GM21825 (cell line): ENCODE data around the gene GJC2.

Source experiments
- ATAC-seq: cut with Tn5 transposase; IDR thresholded peaks from one replicate; pipeline ENCODE4 v1.9.1; 2021; ENCODE audit warnings: mild to moderate bottlenecking, moderate library complexity; ENCODE audit not compliant: unreplicated experiment

The GJC2 gene

GRCh38 chr1:228156515-228156881 is 6.8 kb downstream of the GJC2 start:
- ATAC-seq: no peak

GRCh38 chr1:228156941-228157728 is 7.4 kb downstream of the GJC2 start:
- ATAC-seq: no peak

- ATAC-seq: no peak
Measured at GRCh38 chr1:228157729-228158126, 8.0 kb downstream of the GJC2 start.

- no peak for ATAC-seq
Measured at GRCh38 chr1:228158151-228159007, 8.6 kb downstream of the GJC2 start.

GRCh38 chr1:228159008-228159665 is 9.4 kb downstream of the GJC2 start:
- ATAC-seq: no peak

- ATAC-seq: no peak
Measured at GRCh38 chr1:228160201-228160761, 10.6 kb downstream of the GJC2 start.

- no peak for ATAC-seq
Measured at GRCh38 chr1:228161362-228161761, 11.6 kb downstream of the GJC2 start.

- ATAC-seq: no peak
Measured at GRCh38 chr1:228161866-228162265, 12.1 kb downstream of the GJC2 start.

- no peak for ATAC-seq
Measured at GRCh38 chr1:228162286-228163006, 12.7 kb downstream of the GJC2 start.

GRCh38 chr1:228163007-228163753 is 13.4 kb downstream of the GJC2 start:
- no peak for ATAC-seq

GRCh38 chr1:228163776-228164519 is 14.2 kb downstream of the GJC2 start:
- ATAC-seq: no peak

- ATAC-seq: no peak
Measured at GRCh38 chr1:228164561-228165371, 15.0 kb downstream of the GJC2 start.

GRCh38 chr1:228165372-228166169 is 15.8 kb downstream of the GJC2 start, which contains the start of gene IBA57:
IBA57 (plus strand) TSS chr1:228165804; CDS start chr1:228165817, 13 bp downstream.
- ATAC-seq: peak; percentile 82

- peak; percentile 19 for ATAC-seq
Measured at GRCh38 chr1:228166170-228166936, 16.6 kb downstream of the GJC2 start.

- ATAC-seq: no peak
Measured at GRCh38 chr1:228168563-228169270, 19.0 kb downstream of the GJC2 start.

- ATAC-seq: no peak
Measured at GRCh38 chr1:228169345-228169744, 19.6 kb downstream of the GJC2 start.
